ENCODE results near the gene PEX19.

Gene PEX19, protein sequence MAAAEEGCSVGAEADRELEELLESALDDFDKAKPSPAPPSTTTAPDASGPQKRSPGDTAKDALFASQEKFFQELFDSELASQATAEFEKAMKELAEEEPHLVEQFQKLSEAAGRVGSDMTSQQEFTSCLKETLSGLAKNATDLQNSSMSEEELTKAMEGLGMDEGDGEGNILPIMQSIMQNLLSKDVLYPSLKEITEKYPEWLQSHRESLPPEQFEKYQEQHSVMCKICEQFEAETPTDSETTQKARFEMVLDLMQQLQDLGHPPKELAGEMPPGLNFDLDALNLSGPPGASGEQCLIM

DNA sequence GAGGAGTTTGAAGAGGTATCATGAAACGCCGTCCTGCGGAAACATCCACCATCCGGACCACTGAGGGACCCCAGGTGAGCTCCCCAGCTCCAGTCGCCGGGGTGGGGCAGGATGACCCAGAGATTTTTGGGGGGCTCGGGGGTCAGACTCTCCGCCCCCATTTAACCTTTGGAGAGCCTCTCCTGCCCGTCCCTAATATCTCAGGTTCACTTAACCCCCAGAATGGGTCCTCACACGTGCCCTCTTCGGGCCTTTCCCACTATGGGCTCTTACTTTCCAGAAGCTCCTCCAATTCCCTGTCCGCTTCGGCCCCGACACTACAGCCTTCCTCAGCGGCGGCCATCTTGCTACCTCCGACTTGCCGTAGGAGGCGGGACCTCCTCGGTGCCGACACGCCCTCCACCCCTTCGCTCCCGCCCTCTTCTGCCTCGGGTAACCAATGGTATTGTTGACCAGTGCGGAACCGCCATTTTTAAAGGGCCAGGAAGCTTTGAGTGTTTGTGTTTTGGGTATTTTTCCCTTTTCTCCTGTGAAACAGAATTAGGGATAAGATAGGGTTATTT is at the start of gene PEX19:
PEX19 (minus strand) TSS at position 352 of the 563 bp plus-strand sequence; CDS start at position 343, 9 bp downstream.
- H3K4me3 ChIP-seq (ENCODE audit: low read depth, low read length): peak within 1 kb of the TSS; percentile 100
- DNase-seq (ENCODE audit: low read depth): peak; percentile 95
- TF ChIP-seq, protein P1, sequence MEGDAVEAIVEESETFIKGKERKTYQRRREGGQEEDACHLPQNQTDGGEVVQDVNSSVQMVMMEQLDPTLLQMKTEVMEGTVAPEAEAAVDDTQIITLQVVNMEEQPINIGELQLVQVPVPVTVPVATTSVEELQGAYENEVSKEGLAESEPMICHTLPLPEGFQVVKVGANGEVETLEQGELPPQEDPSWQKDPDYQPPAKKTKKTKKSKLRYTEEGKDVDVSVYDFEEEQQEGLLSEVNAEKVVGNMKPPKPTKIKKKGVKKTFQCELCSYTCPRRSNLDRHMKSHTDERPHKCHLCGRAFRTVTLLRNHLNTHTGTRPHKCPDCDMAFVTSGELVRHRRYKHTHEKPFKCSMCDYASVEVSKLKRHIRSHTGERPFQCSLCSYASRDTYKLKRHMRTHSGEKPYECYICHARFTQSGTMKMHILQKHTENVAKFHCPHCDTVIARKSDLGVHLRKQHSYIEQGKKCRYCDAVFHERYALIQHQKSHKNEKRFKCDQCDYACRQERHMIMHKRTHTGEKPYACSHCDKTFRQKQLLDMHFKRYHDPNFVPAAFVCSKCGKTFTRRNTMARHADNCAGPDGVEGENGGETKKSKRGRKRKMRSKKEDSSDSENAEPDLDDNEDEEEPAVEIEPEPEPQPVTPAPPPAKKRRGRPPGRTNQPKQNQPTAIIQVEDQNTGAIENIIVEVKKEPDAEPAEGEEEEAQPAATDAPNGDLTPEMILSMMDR (IDR thresholded peaks at IDR 0.05; ENCODE audit: insufficient read depth, low read depth, low read length, missing control alignments): no peak

DNA sequence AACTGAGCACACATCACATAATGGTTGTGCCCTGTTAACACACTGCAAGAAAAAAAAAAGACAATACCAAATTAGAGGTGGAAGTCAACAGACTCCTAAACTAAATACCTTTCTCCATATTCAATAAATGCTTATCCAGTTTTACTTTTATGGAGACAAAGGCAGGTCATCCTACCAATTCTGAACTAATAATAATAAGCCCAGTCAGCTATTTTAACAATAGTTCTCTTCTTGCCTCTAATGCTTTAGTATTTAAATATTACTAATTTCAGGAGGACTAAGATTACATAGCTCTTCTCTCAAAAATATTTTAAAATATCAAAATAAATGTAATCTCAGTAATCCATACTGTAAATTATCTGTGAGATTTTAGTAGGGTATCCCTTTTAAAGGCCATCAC is 47.6 kb upstream of the PEX19 start:
- no peak overlapping the region for H3K4me3 ChIP-seq (ENCODE audit: low read depth, low read length)
- DNase-seq (ENCODE audit: low read depth): no peak
- TF ChIP-seq, protein P1 (IDR thresholded peaks at IDR 0.05; ENCODE audit: insufficient read depth, low read depth, low read length, missing control alignments): no peak

DNA sequence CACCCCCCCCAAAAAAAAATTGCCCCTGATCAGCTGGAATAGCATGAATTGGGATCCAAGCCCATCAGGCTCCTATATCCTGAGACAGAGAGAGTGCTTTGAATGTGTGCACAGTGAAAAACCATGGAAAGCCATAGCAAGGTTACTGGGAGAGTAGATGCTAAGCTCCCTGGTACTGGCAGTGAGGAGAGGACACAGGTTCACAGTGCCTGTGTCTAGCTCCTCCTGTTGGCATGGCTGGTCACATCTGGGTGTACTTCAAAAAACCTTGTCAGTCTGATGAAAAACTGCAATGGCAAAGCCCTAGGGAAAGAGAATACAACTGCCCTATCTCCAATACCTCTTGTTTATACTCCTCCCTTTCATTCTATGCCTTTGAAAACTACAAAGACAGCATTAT is 45.2 kb upstream of the PEX19 start:
- no peak overlapping the region for H3K4me3 ChIP-seq (ENCODE audit: low read depth, low read length)
- TF ChIP-seq, protein P1 (IDR thresholded peaks at IDR 0.05; ENCODE audit: insufficient read depth, low read depth, low read length, missing control alignments): no peak
- no peak for DNase-seq (ENCODE audit: low read depth)

DNA sequence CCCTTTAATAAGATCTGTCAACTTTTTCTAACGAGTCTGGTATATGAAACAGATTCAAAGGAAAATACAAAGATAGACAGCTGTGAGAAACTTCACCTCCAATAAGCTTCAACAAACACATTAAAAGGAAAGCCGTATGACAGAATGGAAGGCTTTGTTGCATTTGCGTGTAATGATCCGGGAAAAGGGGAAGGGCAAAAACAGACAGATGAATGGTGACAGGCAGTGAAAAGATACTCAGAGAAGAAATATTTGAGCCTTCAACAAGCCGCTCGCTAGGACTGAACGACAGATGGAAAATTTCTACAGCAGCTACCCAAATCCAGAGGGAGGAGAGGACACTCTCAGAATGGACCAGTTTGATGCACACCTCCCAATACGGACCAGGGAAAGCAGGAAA is 43.3 kb upstream of the PEX19 start:
- no peak overlapping the region for H3K4me3 ChIP-seq (ENCODE audit: low read depth, low read length)
- DNase-seq (ENCODE audit: low read depth): no peak
- TF ChIP-seq, protein P1 (IDR thresholded peaks at IDR 0.05; ENCODE audit: insufficient read depth, low read depth, low read length, missing control alignments): no peak

DNA sequence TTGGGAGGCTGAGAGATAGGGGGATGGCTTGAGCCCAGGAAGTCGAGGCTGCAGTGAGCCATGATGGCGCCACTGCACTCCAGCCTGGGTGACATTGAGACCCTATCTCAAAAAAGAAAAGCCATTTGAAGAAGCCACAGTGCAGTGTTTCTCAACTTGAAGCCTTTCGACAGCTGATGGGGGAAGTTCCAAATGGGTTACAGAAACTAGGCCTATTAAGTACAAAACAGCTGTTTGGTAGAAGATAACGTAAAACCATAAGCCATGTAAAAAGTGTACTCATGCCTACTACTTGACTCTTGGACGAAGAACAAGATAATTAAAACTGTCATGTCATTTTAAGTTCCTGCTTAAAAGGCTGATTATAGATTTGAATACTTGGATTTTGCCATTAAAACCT is 41.5 kb upstream of the PEX19 start:
- DNase-seq (ENCODE audit: low read depth): no peak
- TF ChIP-seq, protein P1 (IDR thresholded peaks at IDR 0.05; ENCODE audit: insufficient read depth, low read depth, low read length, missing control alignments): no peak
- H3K4me3 ChIP-seq (ENCODE audit: low read depth, low read length): no peak overlapping the region

DNA sequence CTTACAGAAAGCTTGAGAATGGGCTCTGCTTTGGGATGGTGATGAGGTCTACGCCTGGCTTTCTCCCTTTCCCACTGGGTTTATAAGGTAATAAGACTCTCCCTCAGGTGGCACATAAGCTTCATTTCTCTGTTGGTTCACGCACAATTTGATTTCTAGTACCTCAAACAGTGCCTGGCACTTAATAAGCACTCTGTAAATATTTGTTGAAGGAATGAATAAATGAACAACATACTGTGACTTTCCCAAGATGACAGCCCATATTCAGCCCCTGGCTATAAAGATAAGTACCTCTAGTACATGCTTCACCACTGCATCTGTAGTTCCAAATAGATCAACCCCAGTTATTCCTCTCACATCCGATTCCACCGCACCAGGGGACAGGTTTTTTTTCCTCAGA is 40.3 kb upstream of the PEX19 start:
- H3K4me3 ChIP-seq (ENCODE audit: low read depth, low read length): no peak overlapping the region
- TF ChIP-seq, protein P1 (IDR thresholded peaks at IDR 0.05; ENCODE audit: insufficient read depth, low read depth, low read length, missing control alignments): no peak
- DNase-seq (ENCODE audit: low read depth): no peak
